ACC112 (cell line): ENCODE results near the gene ASCC2.
"Not testable (repeated sequence)": the region's sequence is repeated elsewhere in the genome, so short reads cannot be mapped to it uniquely, and the experiment has no call there.

Experiments used
- H2AFZ ChIP-seq: fragments of 200-600 bp; sonication (generic); one replicate; pipeline ENCODE4 v1.6.0; 2017; ENCODE audit warnings: antibody characterized with exemption, low read length; ENCODE audit not compliant: unreplicated experiment
- H3K27ac ChIP-seq: fragments of 200-600 bp; sonication (generic); 2 replicates; pipeline ENCODE4 v1.5.1; 2014; ENCODE audit warnings: low read depth, mild to moderate bottlenecking, antibody characterized with exemption, low read length, moderate library complexity
- H3K27me3 ChIP-seq: fragments of 200-600 bp; sonication (generic); 2 replicates; pipeline ENCODE4 v1.6.1; 2014; ENCODE audit warnings: mild to moderate bottlenecking, antibody characterized with exemption, low read length, moderate library complexity, mixed read lengths; ENCODE audit not compliant: insufficient read depth
- H3K36me3 ChIP-seq: fragments of 200-600 bp; sonication (generic); 2 replicates; pipeline ENCODE4 v1.6.1; 2016; ENCODE audit warnings: mild to moderate bottlenecking, antibody characterized with exemption, low read length, moderate library complexity, mixed read lengths; ENCODE audit not compliant: insufficient read depth
- H3K4me1 ChIP-seq: fragments of 200-600 bp; sonication (generic); one replicate; pipeline ENCODE4 v1.6.1; 2016; ENCODE audit warnings: low read length, mixed read lengths; ENCODE audit not compliant: insufficient read depth, unreplicated experiment, control insufficient read depth
- H3K4me3 ChIP-seq: fragments of 200-600 bp; sonication (generic); 2 replicates; pipeline ENCODE4 v1.5.1; 2014; ENCODE audit warnings: mild to moderate bottlenecking, low read depth, low read length
- H3K79me2 ChIP-seq: fragments of 200-600 bp; sonication (generic); one replicate; pipeline ENCODE4 v1.6.0; 2016; ENCODE audit warnings: low read length; ENCODE audit not compliant: control insufficient read depth, unreplicated experiment, insufficient read depth

The ASCC2 gene

GRCh38 chr22:29872989-29873388 is 34.9 kb upstream of the ASCC2 start:
- H3K4me3 ChIP-seq = no peak overlapping the region
- H3K4me1 ChIP-seq = peaks cover 3% of the 10 kb centered on the region
- no peak overlapping the region for H2AFZ ChIP-seq
- no peaks in the 10 kb centered on the region for H3K27me3 ChIP-seq
- H3K27ac ChIP-seq = no peak overlapping the region
- H3K79me2 ChIP-seq = no peaks in the 10 kb centered on the region
- no peaks in the 10 kb centered on the region for H3K36me3 ChIP-seq

GRCh38 chr22:29872144-29872893 is 34.2 kb upstream of the ASCC2 start:
- H3K36me3 ChIP-seq = no peaks in the 10 kb centered on the region
- H2AFZ ChIP-seq = no peak overlapping the region
- no peak overlapping the region for H3K27ac ChIP-seq
- no peaks in the 10 kb centered on the region for H3K79me2 ChIP-seq
- no peaks in the 10 kb centered on the region for H3K4me1 ChIP-seq
- no peak overlapping the region for H3K4me3 ChIP-seq
- no peaks in the 10 kb centered on the region for H3K27me3 ChIP-seq

GRCh38 chr22:29871684-29872083 is 33.6 kb upstream of the ASCC2 start:
- Histone ChIP-seq H3K4me1 (no peaks in the 10 kb centered on the region), H3K27me3 (no peaks in the 10 kb centered on the region), H3K79me2 (no peaks in the 10 kb centered on the region), H3K27ac (no peak overlapping the region), H3K36me3 (no peaks in the 10 kb centered on the region), H2AFZ (no peak overlapping the region), H3K4me3 (no peak overlapping the region)

- Histone ChIP-seq H3K4me3 (no peak overlapping the region), H3K79me2 (no peaks in the 10 kb centered on the region), H2AFZ (no peak overlapping the region), H3K27ac (no peak overlapping the region), H3K36me3 (no peaks in the 10 kb centered on the region), H3K27me3 (no peaks in the 10 kb centered on the region), H3K4me1 (no peaks in the 10 kb centered on the region)
These were observed 32.5 kb upstream of the ASCC2 start for GRCh38 chr22:29870574-29870973.

- no peak overlapping the region for H2AFZ ChIP-seq
- H3K4me1 ChIP-seq = no peaks in the 10 kb centered on the region
- H3K27me3 ChIP-seq = no peaks in the 10 kb centered on the region
- no peaks in the 10 kb centered on the region for H3K79me2 ChIP-seq
- no peak overlapping the region for H3K27ac ChIP-seq
- H3K36me3 ChIP-seq = no peaks in the 10 kb centered on the region
- H3K4me3 ChIP-seq = no peak overlapping the region
These were observed 29.8 kb upstream of the ASCC2 start for GRCh38 chr22:29867851-29868250.

GRCh38 chr22:29867260-29867659 is 29.2 kb upstream of the ASCC2 start:
- H3K36me3 ChIP-seq = no peaks in the 10 kb centered on the region
- H3K4me1 ChIP-seq = no peaks in the 10 kb centered on the region
- H3K4me3 ChIP-seq = no peak overlapping the region
- no peaks in the 10 kb centered on the region for H3K27me3 ChIP-seq
- no peaks in the 10 kb centered on the region for H3K79me2 ChIP-seq
- H2AFZ ChIP-seq = no peak overlapping the region
- no peak overlapping the region for H3K27ac ChIP-seq

- not testable (repeated sequence) for H3K79me2 ChIP-seq, H3K36me3 ChIP-seq, H3K27ac ChIP-seq, H3K27me3 ChIP-seq, H3K4me1 ChIP-seq, H2AFZ ChIP-seq, H3K4me3 ChIP-seq
These were observed 27.5 kb upstream of the ASCC2 start for GRCh38 chr22:29865572-29865971.

- H3K4me1 ChIP-seq = no peaks in the 10 kb centered on the region
- no peak overlapping the region for H2AFZ ChIP-seq
- no peaks in the 10 kb centered on the region for H3K36me3 ChIP-seq
These were observed 23.7 kb upstream of the ASCC2 start for GRCh38 chr22:29861672-29862297.

GRCh38 chr22:29860006-29860766 is 22.1 kb upstream of the ASCC2 start:
- H3K27me3 ChIP-seq = no peaks in the 10 kb centered on the region
- H3K79me2 ChIP-seq = no peaks in the 10 kb centered on the region
- no peak overlapping the region for H2AFZ ChIP-seq
- no peaks in the 10 kb centered on the region for H3K4me1 ChIP-seq
- no peak overlapping the region for H3K27ac ChIP-seq
- no peak overlapping the region for H3K4me3 ChIP-seq
- no peaks in the 10 kb centered on the region for H3K36me3 ChIP-seq

More at GRCh38 chr22:29861672-29862297, 23.7 kb upstream of the ASCC2 start:
- Histone ChIP-seq H3K27me3 (no peaks in the 10 kb centered on the region), H3K79me2 (no peaks in the 10 kb centered on the region), H3K27ac (no peak overlapping the region), H3K4me3 (no peak overlapping the region)

GRCh38 chr22:29859030-29859429 is 21.0 kb upstream of the ASCC2 start:
- not testable (repeated sequence) for H3K27me3 ChIP-seq, H3K36me3 ChIP-seq, H2AFZ ChIP-seq, H3K4me3 ChIP-seq, H3K4me1 ChIP-seq, H3K79me2 ChIP-seq, H3K27ac ChIP-seq
